Upper lobe of left lung (tissue), 4 donors: ENCODE results near the gene MELTF.

ENCODE experiments used
- CTCF ChIP-seq, 6 experiments: fragments of 450-650 bp in 4 of 6; fragments of 200-600 bp in 2 of 6; sonication (generic) in 2 of 6; IDR thresholded peaks; one replicate each; pipeline ENCODE4 v1.5.1; 2016 to 2019; ENCODE audit warnings: antibody characterized with exemption in 6 of 6
- POLR2AphosphoS5 ChIP-seq, 2 donors: sonication (generic); formaldehyde crosslinking; IDR thresholded peaks; one replicate each; pipeline ENCODE4 v1.5.1; 2017; ENCODE audit warnings: antibody characterized with exemption in 2 of 2

GRCh38 chr3:196969660-196970546 lies 59.7 kb downstream of the MELTF start:
- TF ChIP-seq CTCF (IDR thresholded peaks at IDR 0.05) (peak; percentile 96 to 99 (median 98)), POLR2AphosphoS5 (IDR thresholded peaks at IDR 0.05) (no peak)
